Measurements from ENCODE around the gene RND1.
A peak's percentile ranks its signal among the peaks of the same experiment; 100 is the strongest.

DNA sequence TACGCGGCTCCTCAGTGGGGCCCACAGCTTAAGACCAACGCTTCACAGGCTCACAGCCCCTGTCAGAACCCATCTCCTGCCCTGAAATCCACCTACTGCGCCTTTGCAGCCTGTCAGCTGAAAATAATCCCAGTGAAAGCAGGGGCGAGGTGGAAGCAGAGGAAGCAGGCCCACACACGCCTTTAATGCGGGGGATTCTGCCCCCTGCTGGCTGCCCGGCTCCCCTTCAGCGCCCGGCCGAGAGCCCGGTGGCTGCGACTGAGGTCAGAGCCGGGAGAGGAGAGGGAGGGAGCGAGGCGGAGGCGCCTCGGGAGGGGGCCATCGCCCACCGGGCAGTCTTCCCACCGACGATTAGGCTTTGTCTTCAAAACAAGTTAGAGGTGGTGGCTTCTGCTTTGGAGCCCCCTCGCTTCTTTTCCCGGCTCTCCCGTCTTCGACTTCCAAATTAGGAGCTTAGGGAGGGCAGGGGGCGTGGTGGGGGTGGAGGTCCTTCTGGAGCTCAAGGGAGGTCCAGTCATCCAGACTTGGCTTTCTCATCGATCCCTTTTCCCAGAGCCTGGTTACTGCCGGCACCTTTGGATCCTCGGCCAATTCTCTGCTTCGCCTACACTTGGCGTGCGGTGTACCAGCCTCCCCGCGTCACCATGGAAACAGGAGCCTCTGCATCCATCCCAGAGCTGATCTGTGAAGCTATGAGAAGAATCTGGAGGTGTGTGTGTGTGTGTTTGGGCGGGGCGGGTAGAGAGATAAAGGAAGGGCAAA lies 25.2 kb upstream of the RND1 start:
- TF ChIP-seq CTCF (IDR thresholded peaks at IDR 0.05): peak; percentile 86 to 95 (median 91)
- no peak for TF ChIP-seq POLR2A (IDR thresholded peaks at IDR 0.05)
- TF ChIP-seq POLR2AphosphoS5 (IDR thresholded peaks at IDR 0.05): no peak
- no peak for TF ChIP-seq EP300 (IDR thresholded peaks at IDR 0.05; ENCODE audit: low read depth)
